Measurements from ENCODE around the gene KIF25.

Gene KIF25

GRCh38 chr6:168067081-168067759 is 69.7 kb downstream of the KIF25 start:
- no peak for TF ChIP-seq ZC3H10 (CRISPR knock-in tag; IDR thresholded peaks at IDR 0.05)
- TF ChIP-seq ZNF8 (CRISPR knock-in tag; IDR thresholded peaks at IDR 0.05): no peak
- no peak for TF ChIP-seq GLIS3 (CRISPR knock-in tag; IDR thresholded peaks at IDR 0.05)
- TF ChIP-seq ISL1 (CRISPR knock-in tag; IDR thresholded peaks at IDR 0.05): no peak
- no peak for TF ChIP-seq ZFP30 (CRISPR knock-in tag; IDR thresholded peaks at IDR 0.05)
- no peak for TF ChIP-seq OSR1 (CRISPR knock-in tag; IDR thresholded peaks at IDR 0.05)
- TF ChIP-seq TCF4 (CRISPR knock-in tag; IDR thresholded peaks at IDR 0.05; ENCODE audit: borderline replicate concordance): no peak
- TF ChIP-seq ZNF565 (CRISPR knock-in tag; conservative IDR thresholded peaks at IDR 0.05; ENCODE audit: low read depth): no peak
- no peak for TF ChIP-seq TSHZ2 (CRISPR knock-in tag; IDR thresholded peaks at IDR 0.05)
- TF ChIP-seq, protein P1, sequence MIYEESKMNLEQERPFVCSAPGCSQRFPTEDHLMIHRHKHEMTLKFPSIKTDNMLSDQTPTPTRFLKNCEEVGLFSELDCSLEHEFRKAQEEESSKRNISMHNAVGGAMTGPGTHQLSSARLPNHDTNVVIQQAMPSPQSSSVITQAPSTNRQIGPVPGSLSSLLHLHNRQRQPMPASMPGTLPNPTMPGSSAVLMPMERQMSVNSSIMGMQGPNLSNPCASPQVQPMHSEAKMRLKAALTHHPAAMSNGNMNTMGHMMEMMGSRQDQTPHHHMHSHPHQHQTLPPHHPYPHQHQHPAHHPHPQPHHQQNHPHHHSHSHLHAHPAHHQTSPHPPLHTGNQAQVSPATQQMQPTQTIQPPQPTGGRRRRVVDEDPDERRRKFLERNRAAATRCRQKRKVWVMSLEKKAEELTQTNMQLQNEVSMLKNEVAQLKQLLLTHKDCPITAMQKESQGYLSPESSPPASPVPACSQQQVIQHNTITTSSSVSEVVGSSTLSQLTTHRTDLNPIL (CRISPR knock-in tag; IDR thresholded peaks at IDR 0.05; ENCODE audit: low read depth): no peak
- TF ChIP-seq SNAI2 (CRISPR knock-in tag; IDR thresholded peaks at IDR 0.05): no peak
- TF ChIP-seq, protein P2, sequence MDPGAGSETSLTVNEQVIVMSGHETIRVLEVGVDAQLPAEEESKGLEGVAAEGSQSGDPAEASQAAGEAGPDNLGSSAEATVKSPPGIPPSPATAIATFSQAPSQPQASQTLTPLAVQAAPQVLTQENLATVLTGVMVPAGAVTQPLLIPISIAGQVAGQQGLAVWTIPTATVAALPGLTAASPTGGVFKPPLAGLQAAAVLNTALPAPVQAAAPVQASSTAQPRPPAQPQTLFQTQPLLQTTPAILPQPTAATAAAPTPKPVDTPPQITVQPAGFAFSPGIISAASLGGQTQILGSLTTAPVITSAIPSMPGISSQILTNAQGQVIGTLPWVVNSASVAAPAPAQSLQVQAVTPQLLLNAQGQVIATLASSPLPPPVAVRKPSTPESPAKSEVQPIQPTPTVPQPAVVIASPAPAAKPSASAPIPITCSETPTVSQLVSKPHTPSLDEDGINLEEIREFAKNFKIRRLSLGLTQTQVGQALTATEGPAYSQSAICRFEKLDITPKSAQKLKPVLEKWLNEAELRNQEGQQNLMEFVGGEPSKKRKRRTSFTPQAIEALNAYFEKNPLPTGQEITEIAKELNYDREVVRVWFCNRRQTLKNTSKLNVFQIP (CRISPR knock-in tag; IDR thresholded peaks at IDR 0.05; ENCODE audit: borderline replicate concordance, low read depth): no peak
- TF ChIP-seq CSRNP3 (CRISPR knock-in tag; IDR thresholded peaks at IDR 0.05): no peak
- no peak for TF ChIP-seq ARNTL (CRISPR knock-in tag; IDR thresholded peaks at IDR 0.05; ENCODE audit: borderline replicate concordance, low read depth)
- TF ChIP-seq ZNF70 (CRISPR knock-in tag; IDR thresholded peaks at IDR 0.05): no peak
- no peak for ATAC-seq

- no peak for ATAC-seq
- TF ChIP-seq CSDC2 (CRISPR knock-in tag; IDR thresholded peaks at IDR 0.05) (no peak), ARNTL (CRISPR knock-in tag; IDR thresholded peaks at IDR 0.05; ENCODE audit: borderline replicate concordance, low read depth) (no peak), BACH2 (CRISPR knock-in tag; IDR thresholded peaks at IDR 0.05; ENCODE audit: borderline replicate concordance) (no peak), ZFP3 (CRISPR knock-in tag; IDR thresholded peaks at IDR 0.05) (no peak), TOX (CRISPR knock-in tag; IDR thresholded peaks at IDR 0.05; ENCODE audit: borderline replicate concordance) (no peak), ZNF70 (CRISPR knock-in tag; IDR thresholded peaks at IDR 0.05) (no peak), ZNF565 (CRISPR knock-in tag; conservative IDR thresholded peaks at IDR 0.05; ENCODE audit: low read depth) (no peak), GLIS3 (CRISPR knock-in tag; IDR thresholded peaks at IDR 0.05) (no peak), RARB (CRISPR knock-in tag; IDR thresholded peaks at IDR 0.05) (no peak)
Observed at GRCh38 chr6:168070804-168071203, 73.3 kb downstream of the KIF25 start.

GRCh38 chr6:168071620-168072019 is 74.1 kb downstream of the KIF25 start:
- TF ChIP-seq ZNF8 (CRISPR knock-in tag; IDR thresholded peaks at IDR 0.05) (no peak), PPARA (CRISPR knock-in tag; IDR thresholded peaks at IDR 0.05; ENCODE audit: borderline replicate concordance) (no peak), ZNF565 (CRISPR knock-in tag; conservative IDR thresholded peaks at IDR 0.05; ENCODE audit: low read depth) (no peak), CSDC2 (CRISPR knock-in tag; IDR thresholded peaks at IDR 0.05) (no peak), RARB (CRISPR knock-in tag; IDR thresholded peaks at IDR 0.05) (no peak), SNAI2 (CRISPR knock-in tag; IDR thresholded peaks at IDR 0.05) (no peak), TSHZ2 (CRISPR knock-in tag; IDR thresholded peaks at IDR 0.05) (no peak), ZFP3 (CRISPR knock-in tag; IDR thresholded peaks at IDR 0.05) (no peak), ARNTL (CRISPR knock-in tag; IDR thresholded peaks at IDR 0.05; ENCODE audit: borderline replicate concordance, low read depth) (no peak), ESRRG (CRISPR knock-in tag; IDR thresholded peaks at IDR 0.05) (no peak), BACH2 (CRISPR knock-in tag; IDR thresholded peaks at IDR 0.05; ENCODE audit: borderline replicate concordance) (no peak)
- TF ChIP-seq, protein P1 (CRISPR knock-in tag; IDR thresholded peaks at IDR 0.05; ENCODE audit: low read depth): no peak
- TF ChIP-seq, protein P2 (CRISPR knock-in tag; IDR thresholded peaks at IDR 0.05; ENCODE audit: borderline replicate concordance, low read depth): no peak
- ATAC-seq: no peak
